PC-9 (cell line): ENCODE data around the gene LINGO1. TPM values are rescaled to one million over a fixed set of nuclear protein-coding genes. Genes with fewer than 3 reads are reported as not detected.

ENCODE experiments used
- BruUV-seq: library from RNA; stranded (reverse); fragments of 400-500 nt; replicated peaks from 2 replicates; lab custom pipeline; 2021; lab: Mats Ljungman, UMichigan
- CTCF ChIA-PET: fragments of 300-600 bp; sonication (Branson Sonifier 250); formaldehyde crosslinking; loops from one replicate; lab custom pipeline; 2022; ENCODE audit warnings: antibody characterized with exemption; lab: Charles Lee
- POLR2A ChIA-PET: fragments of 300-600 bp; sonication (Branson Sonifier 250); formaldehyde crosslinking; loops from one replicate; lab custom pipeline; 2022; ENCODE audit warnings: antibody characterized with exemption; ENCODE audit not compliant: unreplicated experiment; lab: Charles Lee
- DNase-seq, 2 experiments: peaks; one replicate each; pipeline versions ENCODE4 v3.0.0 to v3.0.0-alpha.2; 2015 to 2022; ENCODE audit warnings: mixed read lengths in 1 of 2
- H2AFZ ChIP-seq: fragments of 200-600 bp; sonication (generic); 2 replicates; pipeline ENCODE4 v1.8.1; 2017; ENCODE audit warnings: antibody characterized with exemption
- H3F3A ChIP-seq: fragments of 200-600 bp; sonication (generic); 2 replicates; pipeline ENCODE4 v1.8.1; 2017; ENCODE audit warnings: antibody characterized with exemption, mild to moderate bottlenecking, low read depth; ENCODE audit not compliant: insufficient read depth
- H3K27ac ChIP-seq: fragments of 200-600 bp; sonication (generic); 2 replicates; pipeline ENCODE4 v1.6.1; 2016; ENCODE audit warnings: mixed run types
- H3K27me3 ChIP-seq: fragments of 200-600 bp; sonication (generic); 2 replicates; pipeline ENCODE4 v1.6.1; 2016; ENCODE audit warnings: low read depth, mixed run types; ENCODE audit not compliant: insufficient read depth
- H3K36me3 ChIP-seq: fragments of 200-600 bp; sonication (generic); 2 replicates; pipeline ENCODE4 v1.6.1; 2016; ENCODE audit warnings: low read depth, mixed run types
- H3K4me1 ChIP-seq: fragments of 200-600 bp; sonication (generic); replicated peaks from 2 replicates; pipeline ENCODE4 v1.6.1; 2016; ENCODE audit warnings: mixed run types; ENCODE audit not compliant: insufficient read depth
- H3K4me2 ChIP-seq: fragments of 200-600 bp; sonication (generic); 2 replicates; pipeline ENCODE4 v1.6.1; 2017; ENCODE audit warnings: mixed run types
- H3K4me3 ChIP-seq: fragments of 200-600 bp; sonication (generic); 2 replicates; pipeline ENCODE4 v1.6.1; 2016; ENCODE audit warnings: mixed run types
- H3K79me2 ChIP-seq: fragments of 200-600 bp; sonication (generic); 2 replicates; pipeline ENCODE4 v1.6.1; 2017; ENCODE audit warnings: low read depth, mixed run types
- H3K9me2 ChIP-seq: fragments of 200-600 bp; sonication (generic); 2 replicates; pipeline ENCODE4 v1.8.1; 2017; ENCODE audit warnings: mild to moderate bottlenecking; ENCODE audit not compliant: insufficient read depth
- H3K9me3 ChIP-seq: fragments of 200-600 bp; sonication (generic); 2 replicates; pipeline ENCODE4 v1.8.1; 2016; ENCODE audit warnings: low read depth; ENCODE audit not compliant: insufficient read depth
- H4K20me1 ChIP-seq: fragments of 200-600 bp; sonication (generic); 2 replicates; pipeline ENCODE4 v1.8.1; 2017; ENCODE audit not compliant: insufficient read depth
- EZH2 ChIP-seq: fragments of 200-600 bp; sonication (generic); IDR thresholded peaks from 2 replicates; pipeline ENCODE4 v1.8.0; 2017; ENCODE audit warnings: antibody characterized with exemption, low read depth
- intact Hi-C: fragments of 100-400 bp; cut with micrococcal nuclease; formaldehyde crosslinking; loops from one replicate; pipeline ENCODE4 v1.10.0; 2022; ENCODE audit not compliant: unreplicated experiment
- total RNA-seq: library from RNA; stranded (reverse); gene quantifications from 2 replicates; pipeline ENCODE4 v1.2.3, GENCODE V29; 2021
- TF ChIP-seq, protein P1 (sequence below): fragments of 200-600 bp; sonication (generic); conservative IDR thresholded peaks from 2 replicates; pipeline ENCODE4 v1.6.1; 2017; ENCODE audit warnings: mixed run types, antibody characterized with exemption, mild to moderate bottlenecking, moderate library complexity

The LINGO1 gene
- total RNA-seq, 1 experiment from 2014 or later = not detected

DNA sequence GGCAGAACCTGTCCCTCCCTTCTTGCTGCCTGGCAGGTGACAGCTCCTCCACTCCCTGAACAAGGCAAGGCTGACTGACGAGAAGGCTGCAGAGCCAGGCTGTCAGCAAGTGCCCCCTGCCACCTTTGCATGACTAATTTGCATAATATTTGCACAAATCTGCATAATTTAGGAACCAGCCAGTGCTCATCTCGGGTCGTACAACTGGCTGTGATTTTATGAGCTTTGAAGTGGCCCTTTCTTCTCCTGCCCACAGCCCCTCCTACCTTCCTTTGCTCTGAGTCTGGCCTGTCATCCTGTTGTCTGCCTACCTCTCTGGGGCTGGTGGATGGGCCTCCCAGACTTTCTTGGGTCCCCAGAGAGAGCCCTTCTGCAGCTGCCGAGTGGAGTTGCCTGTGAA is 58.9 kb downstream of the LINGO1 start:
- H3K4me2 ChIP-seq = no peak overlapping the region
- peaks cover 23% of the 10 kb centered on the region for H3K27me3 ChIP-seq
- POLR2A ChIA-PET = no interaction called here
- H3K36me3 ChIP-seq = no peaks in the 10 kb centered on the region
- BruUV-seq = no TSS peak
- H3K4me3 ChIP-seq = no peak overlapping the region
- H4K20me1 ChIP-seq = no peaks in the 10 kb centered on the region
- H3K9me3 ChIP-seq = no peaks in the 10 kb centered on the region
- H2AFZ ChIP-seq = no peak overlapping the region
- no peaks in the 10 kb centered on the region for H3K79me2 ChIP-seq
- no peak for DNase-seq
- intact Hi-C loops = no loop called here
- no peaks in the 10 kb centered on the region for H3K9me2 ChIP-seq
- H3K4me1 ChIP-seq = no peaks in the 10 kb centered on the region
- CTCF ChIA-PET = no interaction called here
- no peaks in the 10 kb centered on the region for H3F3A ChIP-seq
- no peak for TF ChIP-seq EZH2
- TF ChIP-seq, protein P1, sequence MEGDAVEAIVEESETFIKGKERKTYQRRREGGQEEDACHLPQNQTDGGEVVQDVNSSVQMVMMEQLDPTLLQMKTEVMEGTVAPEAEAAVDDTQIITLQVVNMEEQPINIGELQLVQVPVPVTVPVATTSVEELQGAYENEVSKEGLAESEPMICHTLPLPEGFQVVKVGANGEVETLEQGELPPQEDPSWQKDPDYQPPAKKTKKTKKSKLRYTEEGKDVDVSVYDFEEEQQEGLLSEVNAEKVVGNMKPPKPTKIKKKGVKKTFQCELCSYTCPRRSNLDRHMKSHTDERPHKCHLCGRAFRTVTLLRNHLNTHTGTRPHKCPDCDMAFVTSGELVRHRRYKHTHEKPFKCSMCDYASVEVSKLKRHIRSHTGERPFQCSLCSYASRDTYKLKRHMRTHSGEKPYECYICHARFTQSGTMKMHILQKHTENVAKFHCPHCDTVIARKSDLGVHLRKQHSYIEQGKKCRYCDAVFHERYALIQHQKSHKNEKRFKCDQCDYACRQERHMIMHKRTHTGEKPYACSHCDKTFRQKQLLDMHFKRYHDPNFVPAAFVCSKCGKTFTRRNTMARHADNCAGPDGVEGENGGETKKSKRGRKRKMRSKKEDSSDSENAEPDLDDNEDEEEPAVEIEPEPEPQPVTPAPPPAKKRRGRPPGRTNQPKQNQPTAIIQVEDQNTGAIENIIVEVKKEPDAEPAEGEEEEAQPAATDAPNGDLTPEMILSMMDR = no peak
- H3K27ac ChIP-seq = no peak overlapping the region

DNA sequence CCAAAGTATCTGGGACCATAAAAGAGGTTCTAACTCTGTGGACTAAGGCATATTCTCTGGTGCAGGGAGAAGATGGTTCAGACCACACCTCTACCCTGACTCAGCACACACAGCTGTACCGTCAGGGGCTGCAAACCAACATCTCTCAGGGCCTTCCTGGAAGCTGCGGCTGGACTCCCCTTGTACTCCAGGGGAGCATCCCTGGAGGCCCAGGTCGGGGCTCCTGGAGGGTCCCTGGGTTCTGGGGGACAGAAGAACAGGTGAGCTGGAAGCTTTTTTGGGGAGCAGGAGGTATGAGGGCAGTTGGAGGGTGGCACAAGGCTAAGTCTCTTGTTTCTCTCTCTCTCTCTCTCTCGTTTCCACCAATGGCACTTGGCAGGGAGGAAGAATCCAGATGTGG is 60.5 kb downstream of the LINGO1 start:
- H4K20me1 ChIP-seq = no peaks in the 10 kb centered on the region
- no TSS peak for BruUV-seq
- no peaks in the 10 kb centered on the region for H3F3A ChIP-seq
- H3K9me2 ChIP-seq = no peaks in the 10 kb centered on the region
- no peak for DNase-seq
- peaks cover 16% of the 10 kb centered on the region for H3K27me3 ChIP-seq
- no peak overlapping the region for H3K27ac ChIP-seq
- ChIA-PET CTCF (no interaction called here), POLR2A (no interaction called here)
- no peaks in the 10 kb centered on the region for H3K79me2 ChIP-seq
- no peaks in the 10 kb centered on the region for H3K4me1 ChIP-seq
- H3K9me3 ChIP-seq = no peaks in the 10 kb centered on the region
- H3K4me2 ChIP-seq = no peak overlapping the region
- H3K4me3 ChIP-seq = no peak overlapping the region
- no peak overlapping the region for H2AFZ ChIP-seq
- TF ChIP-seq, protein P1 = no peak
- TF ChIP-seq EZH2 = no peak
- intact Hi-C loops = no loop called here
- H3K36me3 ChIP-seq = no peaks in the 10 kb centered on the region

DNA sequence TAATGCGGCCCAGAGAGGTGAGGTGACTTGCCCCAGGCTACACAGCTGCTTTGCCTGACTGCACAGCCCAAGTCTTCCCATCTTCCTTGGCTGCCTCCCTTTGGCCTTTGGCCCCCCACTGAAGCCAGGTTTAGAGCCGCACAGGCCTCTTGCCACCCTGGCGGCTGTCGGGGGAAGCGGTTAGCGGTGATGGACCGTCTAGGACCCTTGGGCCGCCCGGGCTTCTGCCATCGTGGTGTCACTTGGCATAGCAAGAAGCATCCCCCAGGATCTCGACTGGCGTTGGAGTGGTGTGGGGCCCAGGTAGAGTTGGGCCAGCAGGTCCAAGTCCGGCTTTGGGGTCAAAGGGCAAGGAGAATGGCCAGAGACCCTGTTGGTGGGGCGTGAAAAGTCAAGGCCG is 61.0 kb downstream of the LINGO1 start:
- no peaks in the 10 kb centered on the region for H4K20me1 ChIP-seq
- TF ChIP-seq EZH2 = no peak
- TF ChIP-seq, protein P1 = no peak
- no peak overlapping the region for H3K27ac ChIP-seq
- CTCF ChIA-PET = no interaction called here
- no TSS peak for BruUV-seq
- H3F3A ChIP-seq = no peaks in the 10 kb centered on the region
- H2AFZ ChIP-seq = no peak overlapping the region
- H3K79me2 ChIP-seq = no peaks in the 10 kb centered on the region
- no peak for DNase-seq
- no peak overlapping the region for H3K4me3 ChIP-seq
- no peaks in the 10 kb centered on the region for H3K4me1 ChIP-seq
- POLR2A ChIA-PET = no interaction called here
- no peak overlapping the region for H3K4me2 ChIP-seq
- H3K27me3 ChIP-seq = peaks cover 15% of the 10 kb centered on the region
- H3K9me2 ChIP-seq = no peaks in the 10 kb centered on the region
- H3K9me3 ChIP-seq = no peaks in the 10 kb centered on the region
- no peaks in the 10 kb centered on the region for H3K36me3 ChIP-seq
- intact Hi-C loops = no loop called here
